GM20431 (cell line): ENCODE data around the gene CEP112.
"Not testable (repeated sequence)": the region's sequence is repeated elsewhere in the genome, so short reads cannot be mapped to it uniquely, and the experiment has no call there.

Experiments used
- in situ Hi-C: fragments of 300-500 bp; cut with MseI, MboI; formaldehyde crosslinking; loops from one replicate; pipeline ENCODE4 v1.15.0; 2020; ENCODE audit warnings: low sequenced_read_pairs; ENCODE audit not compliant: unreplicated experiment

CEP112 gene

DNA sequence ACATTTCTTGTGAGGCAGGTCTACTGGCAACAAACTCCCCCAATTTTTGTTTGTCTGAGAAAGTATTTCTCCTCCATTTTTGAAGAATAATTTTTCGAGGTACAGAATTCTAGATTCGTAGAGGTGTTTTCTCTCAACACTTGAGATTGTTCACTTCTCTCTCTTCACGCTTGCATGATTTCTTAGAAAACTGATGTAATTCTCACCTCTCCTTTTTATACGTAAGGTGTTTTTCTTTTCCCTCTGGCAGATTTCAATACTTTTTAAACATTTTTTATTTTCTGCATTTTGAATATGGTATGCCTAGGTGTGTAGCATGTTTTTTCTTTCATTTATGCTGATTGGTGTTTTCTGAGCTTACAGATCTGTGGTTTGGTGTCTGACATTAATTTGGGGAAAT lies 429.0 kb downstream of the CEP112 start:
- in situ Hi-C loops, result no loop called here

DNA sequence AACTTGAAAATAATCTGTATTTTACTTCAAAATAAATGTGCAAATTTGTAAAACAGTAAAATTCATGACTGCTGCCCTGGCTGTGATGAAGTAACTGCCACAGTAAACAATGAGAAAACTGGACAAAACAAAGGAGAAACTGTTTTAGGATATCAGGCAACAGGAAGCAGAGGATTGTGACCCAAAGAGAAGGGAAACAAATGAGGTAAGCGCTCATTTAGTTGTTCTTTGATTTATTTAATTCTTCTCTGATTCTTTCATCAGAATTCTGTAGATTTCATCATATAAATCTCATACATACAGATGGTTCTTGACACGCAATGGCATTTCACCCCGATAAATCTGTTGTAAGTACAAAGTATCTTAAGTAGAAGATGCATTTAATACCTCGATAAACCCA lies 432.4 kb downstream of the CEP112 start:
- in situ Hi-C loops, result no loop called here

DNA sequence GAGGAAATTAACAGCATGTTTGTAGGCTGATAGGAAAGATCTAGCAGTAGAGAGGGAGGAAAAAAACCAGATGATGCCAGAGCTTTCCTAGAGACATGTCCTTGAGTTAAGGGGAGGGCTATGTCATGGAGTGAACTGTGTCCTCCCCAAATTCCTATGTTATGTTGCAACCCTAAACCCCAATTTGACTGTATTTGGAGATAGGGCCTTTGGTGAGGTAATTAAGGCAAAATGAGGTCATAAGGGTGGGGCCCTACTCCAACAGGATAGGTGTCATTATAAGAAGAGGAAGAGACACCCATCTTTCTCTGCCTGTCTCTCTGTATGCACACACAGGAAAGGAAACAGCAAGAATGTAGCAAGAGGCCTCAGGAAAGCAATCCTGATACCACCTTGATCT lies 435.2 kb downstream of the CEP112 start:
- in situ Hi-C loops, result no loop called here

DNA sequence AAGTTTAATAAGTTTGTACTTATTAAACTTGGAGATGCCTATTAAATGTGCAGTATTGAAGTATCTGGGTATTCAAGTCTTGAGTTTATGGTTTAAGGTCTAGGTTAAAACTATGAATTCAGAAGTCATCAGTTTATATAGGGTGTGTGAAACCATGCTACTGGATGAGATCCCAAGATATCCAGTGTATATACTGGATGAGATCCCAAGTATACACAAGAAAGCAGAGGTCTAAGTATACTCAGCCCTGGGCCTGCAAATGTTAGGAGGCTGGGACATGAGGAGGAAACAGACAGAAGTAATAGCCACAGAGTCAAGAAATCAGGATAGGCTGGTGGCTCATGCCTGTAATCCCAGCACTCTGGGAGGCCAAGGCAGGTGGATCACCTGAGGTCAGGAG lies 436.1 kb downstream of the CEP112 start:
- in situ Hi-C loops, result no loop called here

DNA sequence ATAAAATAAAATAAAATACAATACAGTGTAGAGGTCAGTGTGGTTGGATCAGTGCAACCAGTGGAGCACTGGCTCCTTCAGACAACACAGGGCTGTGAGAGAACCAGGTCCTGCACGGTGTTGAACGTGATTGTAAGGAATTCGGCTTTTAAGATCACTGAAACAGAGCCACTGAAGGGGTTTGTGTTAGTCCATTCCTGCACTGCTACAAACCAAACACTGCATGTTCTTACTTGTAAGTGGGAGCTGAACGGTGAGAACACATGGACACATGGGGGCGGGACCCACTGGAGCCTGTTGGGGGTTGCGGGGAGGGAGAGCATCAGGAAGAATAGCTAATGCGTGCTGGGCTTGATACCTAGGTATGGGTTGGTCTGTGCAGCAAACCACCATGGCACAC lies 437.3 kb downstream of the CEP112 start:
- in situ Hi-C loops, result no loop called here

DNA sequence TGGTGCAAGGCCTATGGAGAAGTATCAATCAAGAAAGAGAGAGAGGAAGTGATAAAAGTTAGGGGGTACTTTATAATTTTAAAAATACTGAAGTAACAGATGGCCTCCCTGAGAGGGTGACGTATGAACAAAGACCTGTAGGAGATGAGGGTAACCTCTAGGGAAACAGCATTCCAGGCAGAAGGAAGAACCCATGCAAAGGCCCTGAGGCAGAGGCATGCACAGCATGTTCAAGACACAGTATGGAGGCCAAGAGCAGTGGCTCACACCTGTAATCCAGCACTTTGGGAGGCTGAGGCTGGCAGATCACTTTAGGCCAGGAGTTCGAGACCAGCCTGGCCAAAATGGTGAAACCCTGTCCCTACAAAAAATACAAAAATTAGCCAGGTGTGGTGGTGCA lies 437.9 kb downstream of the CEP112 start:
- in situ Hi-C loops, result no loop called here

DNA sequence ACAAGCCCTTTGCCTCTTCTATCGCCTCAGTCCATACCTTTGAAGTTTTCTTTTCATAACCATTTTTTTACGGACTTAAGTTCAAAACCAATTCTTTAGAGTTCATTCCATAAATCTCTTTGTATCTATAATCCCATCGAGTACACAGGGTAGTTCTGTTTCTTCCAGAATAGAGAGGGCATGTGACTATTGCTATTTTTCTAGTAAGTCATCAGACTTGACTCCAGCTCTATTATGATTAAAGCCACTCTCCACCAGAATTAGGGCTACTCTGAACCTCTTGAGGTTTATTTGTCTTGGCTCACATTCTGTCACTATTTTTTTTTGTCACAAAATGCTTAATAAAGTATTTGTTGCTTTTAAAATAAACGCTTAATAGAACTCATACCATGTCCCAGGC lies 438.6 kb downstream of the CEP112 start:
- in situ Hi-C loops, result no loop called here

DNA sequence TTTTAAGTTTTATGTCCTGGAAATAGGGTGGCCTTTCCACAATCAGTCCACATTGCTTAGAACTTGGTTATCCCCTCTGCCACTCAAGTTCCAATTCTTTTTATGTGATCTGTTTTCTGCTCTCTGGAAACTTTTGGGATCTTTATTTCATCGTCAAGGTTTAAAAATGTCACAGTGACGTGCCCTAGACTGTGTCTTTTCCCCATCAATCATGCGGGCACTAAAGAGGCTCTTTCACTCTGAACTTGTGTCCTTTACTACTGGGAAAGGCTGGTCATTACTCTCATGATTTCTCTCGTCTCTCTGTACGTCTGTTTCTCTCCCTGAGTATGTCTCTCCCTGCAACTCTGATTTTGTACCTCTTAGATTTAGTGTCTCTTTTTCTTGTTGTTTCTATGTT lies 440.7 kb downstream of the CEP112 start:
- in situ Hi-C loops, result no loop called here

DNA sequence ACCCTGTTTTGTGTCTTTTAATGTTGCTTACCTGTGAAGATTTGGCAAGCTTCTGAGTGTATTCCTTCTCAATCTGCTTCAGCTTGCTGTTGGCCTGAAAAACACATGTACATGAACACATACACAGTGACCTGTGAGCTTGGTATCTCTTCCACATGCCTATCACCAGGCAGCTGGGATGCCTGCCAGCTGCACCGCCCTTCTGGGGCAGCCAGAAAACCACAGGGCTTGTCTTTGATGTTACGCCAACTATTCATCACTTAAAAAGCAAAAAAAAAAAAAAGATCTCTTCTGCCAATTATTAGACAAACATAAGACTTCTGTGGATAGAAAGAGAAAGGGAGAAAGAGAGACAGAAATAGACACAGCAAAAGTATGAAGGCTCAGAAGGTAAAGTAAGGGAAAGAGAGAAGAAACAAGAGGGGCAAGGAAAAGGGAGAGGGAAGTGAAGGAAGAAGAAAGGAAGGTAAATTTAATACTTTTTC lies 441.3 kb downstream of the CEP112 start:
- in situ Hi-C loops, result no loop called here

DNA sequence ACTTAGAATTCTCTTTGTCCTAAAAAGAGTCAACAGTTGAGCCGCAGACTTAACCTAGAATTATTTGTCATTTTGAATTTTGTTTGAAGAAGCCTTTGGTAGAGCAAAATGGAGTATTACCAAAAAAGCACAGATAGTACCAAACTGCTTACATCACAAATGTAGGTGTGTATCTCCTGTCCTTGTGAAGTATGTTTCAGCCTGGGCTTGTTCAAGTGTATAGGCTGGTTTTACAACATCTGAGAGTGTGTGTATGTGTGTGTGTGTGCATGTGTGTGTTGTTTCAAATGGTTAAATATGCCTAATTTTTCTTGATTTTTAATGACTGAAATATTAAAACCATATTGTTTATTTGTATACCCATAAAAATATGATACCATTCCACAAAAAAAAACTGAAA lies 441.8 kb downstream of the CEP112 start:
- in situ Hi-C loops, result no loop called here

DNA sequence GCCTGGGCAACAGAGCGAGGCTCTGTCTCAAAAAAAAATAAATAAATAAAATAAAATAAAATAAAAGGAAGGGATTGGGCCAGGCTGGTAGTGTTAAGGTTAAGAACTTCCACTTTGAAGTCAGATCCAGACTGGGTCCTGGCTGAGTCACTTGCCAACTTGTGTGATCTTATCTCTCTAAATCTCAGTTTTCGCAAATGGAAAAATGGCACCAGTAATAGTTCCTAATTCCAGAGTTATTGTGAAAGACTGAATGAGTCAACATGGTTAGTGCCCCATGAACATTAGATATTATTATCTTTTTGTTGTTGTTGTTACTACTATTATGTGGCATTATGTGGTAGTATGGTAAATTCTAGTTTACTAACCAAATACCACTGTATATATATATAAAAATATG lies 442.5 kb downstream of the CEP112 start:
- in situ Hi-C loops, result no loop called here

DNA sequence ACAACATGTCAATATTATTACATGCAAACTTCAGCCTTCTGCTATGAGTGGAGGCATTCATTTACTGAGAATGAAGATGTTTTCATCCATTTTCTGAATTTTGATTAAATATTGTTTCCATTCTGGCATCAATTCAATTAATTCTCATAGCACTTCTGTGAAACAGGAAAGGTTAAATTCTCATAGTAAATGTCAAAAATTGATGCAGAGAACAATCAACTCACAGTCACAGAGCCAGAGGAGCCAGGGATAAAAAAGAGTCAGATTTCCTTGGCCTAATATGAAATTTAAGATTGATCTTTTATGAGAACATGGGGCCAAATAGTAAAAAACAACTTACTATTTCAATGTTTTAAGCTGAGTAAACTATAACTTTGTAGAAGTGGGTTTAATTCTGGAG lies 446.7 kb downstream of the CEP112 start:
- in situ Hi-C loops, result no loop called here

DNA sequence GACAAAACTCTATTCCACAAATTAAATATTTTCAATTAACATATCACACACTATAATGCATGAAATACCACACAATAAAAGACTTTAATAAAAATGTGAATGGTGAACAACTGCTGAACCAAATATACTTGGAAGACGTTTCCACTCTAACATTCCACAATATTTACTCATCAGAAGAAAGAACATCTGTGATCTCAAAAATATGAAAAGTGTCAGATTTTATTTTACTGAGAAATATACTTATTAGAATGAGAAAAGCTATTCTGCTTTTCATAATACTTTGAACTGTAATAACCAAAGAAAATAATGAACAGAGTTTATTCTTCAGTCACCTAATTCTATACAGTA lies 448.7 kb downstream of the CEP112 start:
- in situ Hi-C loops, result no loop called here

DNA sequence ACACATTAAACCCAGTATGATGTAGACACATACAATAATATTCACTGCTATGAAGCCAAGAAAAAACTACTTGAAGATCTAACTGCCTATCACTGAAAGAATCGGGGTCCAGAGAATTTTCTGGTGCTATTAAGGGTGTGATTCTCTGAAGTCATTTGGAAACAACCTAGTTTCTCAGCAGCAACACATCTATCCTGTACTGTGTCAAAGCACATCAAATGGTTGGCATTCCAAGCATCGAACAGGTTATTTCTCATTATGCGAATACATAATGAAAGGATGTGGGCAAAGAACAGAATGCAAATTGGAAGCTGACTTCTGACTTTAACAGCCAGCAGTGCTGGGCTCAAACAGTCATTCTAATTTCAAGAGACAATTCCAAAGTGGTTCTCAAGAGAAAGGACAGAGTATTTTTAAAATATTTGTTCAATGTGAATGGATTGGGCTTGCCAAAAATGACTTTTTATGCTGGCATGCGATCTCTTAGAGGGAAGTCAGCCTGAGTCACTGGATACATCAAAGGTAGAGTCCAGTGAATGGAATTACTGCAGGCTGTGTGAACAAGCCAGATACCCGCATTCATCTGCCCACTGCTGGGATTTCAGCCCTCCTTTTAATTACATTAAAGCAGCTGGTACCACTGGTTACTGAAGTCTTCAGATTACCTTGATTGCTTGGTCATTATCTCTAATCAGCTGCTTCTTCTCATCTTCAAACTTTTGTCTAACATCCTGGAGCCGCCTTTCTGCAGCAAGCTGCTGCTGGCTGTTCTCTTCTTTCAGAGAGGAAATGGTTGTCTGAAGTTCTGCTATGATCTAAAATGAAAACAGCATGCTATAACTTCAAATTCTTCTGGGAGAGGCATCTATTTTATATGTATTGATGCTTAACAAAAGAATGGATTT lies 449.3 kb downstream of the CEP112 start:
- in situ Hi-C loops, result no loop called here

DNA sequence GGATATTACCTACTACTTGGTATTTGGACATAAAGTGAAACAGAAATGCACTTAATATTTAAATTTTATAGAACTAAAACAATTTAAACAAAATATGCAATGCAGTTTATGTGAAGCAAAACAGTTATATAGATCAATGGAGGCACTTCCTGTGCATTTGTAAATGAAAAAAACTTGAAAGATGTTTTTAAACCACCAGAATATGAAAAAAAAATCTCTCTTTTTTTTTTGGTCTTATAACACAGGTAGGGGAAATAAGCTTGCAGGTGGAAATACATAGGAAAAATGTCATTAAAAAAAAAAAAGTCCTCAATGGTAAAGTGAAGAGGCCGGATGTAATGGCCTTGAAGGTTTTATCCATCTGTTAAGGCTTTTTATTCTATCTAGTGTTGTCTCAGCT lies 450.2 kb downstream of the CEP112 start:
- in situ Hi-C loops, result no loop called here

DNA sequence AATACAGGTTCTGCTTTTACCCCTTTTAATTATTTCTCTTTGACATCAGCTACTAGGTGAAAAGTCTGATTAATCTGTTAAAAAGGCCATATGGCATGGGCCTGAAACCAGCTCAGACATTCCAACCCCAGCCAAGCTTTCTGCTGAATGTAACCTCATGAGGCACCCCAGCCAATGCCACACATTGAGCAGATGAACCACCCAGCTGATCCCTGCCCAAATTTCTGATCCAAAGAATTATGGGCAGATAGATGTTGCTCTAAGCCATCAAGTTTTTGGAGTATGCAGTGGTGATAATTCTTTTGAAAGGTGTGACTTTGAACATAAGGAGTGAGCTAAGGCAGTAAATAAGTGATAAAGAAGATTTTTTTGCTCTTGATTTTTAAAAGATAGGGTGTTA lies 452.9 kb downstream of the CEP112 start:
- in situ Hi-C loops, result no loop called here

DNA sequence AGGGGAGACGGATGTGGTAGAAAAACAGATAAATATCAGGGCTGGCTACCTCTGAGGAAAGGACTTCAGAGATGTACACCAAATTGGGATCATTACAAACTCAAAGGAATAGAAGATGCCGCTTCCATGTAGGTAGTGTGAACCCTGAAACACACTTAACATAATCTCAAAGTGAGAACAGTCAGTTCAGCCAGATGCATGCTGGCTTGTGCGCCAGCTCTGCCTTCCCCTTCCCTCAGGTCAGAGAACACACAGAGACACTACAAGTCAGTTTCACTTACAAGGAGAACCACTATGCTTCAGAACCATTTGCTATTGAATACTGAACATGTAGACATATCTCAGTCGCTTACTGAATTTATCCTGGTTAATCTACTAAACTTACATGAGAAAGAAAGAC lies 454.5 kb downstream of the CEP112 start:
- in situ Hi-C loops, result no loop called here

DNA sequence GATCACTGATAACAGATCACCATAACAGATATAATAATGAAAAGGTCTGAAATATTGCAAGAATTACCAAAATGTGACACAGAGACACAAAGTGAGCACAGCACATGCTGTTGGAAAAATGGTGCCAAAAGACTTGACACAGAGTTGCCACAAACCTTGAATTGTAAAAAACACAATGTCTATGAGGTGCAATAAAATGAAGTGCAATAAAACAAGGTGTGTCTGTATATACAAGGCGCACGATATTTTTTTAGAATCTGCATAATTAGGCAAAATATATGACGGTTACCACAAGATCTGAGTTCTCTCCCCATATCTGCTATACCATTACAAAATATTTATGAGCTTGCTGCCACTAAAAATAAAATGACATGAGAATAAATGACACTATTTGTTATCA lies 458.6 kb downstream of the CEP112 start:
- in situ Hi-C loops, result no loop called here

DNA sequence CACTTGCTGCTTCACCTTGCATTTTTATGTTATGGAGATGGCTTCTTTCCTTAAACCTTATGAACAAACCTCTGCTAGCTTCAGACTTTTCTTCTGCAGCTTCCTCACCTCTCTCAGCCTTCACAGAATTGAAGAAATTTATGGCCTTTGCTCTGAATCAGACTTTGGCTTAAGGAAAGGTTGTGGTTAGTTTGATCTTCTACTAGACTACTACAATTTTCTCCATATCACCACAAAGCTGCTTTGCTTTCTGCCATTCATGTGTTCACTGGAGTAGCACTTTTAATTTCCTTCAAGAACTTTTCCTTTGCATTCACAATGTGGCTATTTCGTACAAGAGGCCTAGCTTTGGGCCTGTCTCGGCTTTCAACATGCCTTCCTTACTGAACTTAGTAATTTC lies 459.3 kb downstream of the CEP112 start:
- in situ Hi-C loops, result not testable (repeated sequence)

DNA sequence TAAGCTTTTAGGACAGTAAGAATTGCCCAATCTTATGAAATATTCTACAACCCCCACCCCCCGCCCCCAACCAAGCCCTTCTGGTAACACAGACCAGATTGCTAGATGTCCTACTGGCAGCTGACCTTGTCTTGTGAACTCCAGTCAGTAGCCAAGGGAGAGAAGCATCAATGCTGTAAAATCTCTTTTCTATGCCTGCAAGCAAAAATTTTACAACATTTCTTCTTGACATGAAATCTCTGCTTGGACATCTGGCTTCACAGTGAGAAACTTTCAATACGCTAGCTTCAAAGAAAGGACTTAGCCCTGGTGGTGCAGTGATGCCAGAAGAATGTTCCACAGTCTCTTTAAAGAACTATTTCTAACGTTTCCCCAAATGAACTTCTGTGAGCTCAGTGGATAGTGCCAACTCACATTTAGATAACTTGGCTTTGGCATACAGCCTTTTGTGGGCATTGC lies 461.2 kb downstream of the CEP112 start:
- in situ Hi-C loops, result no loop called here

DNA sequence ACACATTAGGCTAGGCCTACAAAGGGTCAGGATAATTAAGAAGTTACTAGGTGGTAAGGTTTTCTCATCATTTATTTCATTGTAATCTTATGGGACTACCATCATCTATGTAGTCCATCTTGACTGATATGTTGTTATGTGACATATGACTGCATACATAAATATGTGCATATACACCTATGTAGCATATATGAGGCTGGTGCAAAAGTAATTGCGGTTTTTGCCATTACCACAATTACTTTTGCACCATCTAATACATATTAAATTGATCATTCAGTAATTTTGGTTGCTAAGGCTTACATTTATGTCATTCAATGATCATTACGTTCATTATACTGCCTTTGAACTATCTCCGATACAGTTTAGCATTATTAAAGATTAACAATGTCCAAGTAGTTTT lies 462.7 kb downstream of the CEP112 start:
- in situ Hi-C loops, result no loop called here

DNA sequence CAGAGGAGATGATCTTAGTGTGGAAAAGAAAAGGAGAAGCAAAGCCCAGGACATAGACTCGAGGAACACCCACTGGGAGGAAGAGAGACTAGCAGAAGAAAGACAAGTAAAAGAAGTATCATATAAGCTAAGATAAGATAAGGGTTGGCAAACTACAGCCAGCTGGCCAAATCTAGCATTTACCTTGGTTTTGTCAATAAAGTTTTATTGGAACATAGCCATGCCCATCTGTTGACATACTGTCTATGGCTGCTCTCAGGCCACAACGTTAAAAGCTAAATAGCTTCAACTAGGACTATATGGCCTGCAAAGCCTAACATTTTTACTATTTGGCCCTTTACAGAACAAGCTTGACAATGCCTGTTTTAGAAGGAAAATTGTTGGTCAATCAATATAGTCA lies 464.1 kb downstream of the CEP112 start:
- in situ Hi-C loops, result no loop called here
